Body of pancreas (tissue), 4 donors: ENCODE results near the gene STIM2.

ENCODE experiments used
- POLR2A ChIP-seq, 3 donors: fragments of 450-650 bp; IDR thresholded peaks; one replicate each; pipeline ENCODE4 v1.6.1; 2016; ENCODE audit warnings: antibody characterized with exemption in 3 of 3, mild to moderate bottlenecking in 2 of 3
- TF ChIP-seq, protein P1 (sequence below), 7 experiments: fragments of 450-650 bp in 4 of 7; fragments of 200-600 bp in 3 of 7; sonication (generic) in 3 of 7; IDR thresholded peaks; one replicate each; pipeline ENCODE4 v1.5.1; 2016 to 2019; ENCODE audit warnings: antibody characterized with exemption in 7 of 7

DNA sequence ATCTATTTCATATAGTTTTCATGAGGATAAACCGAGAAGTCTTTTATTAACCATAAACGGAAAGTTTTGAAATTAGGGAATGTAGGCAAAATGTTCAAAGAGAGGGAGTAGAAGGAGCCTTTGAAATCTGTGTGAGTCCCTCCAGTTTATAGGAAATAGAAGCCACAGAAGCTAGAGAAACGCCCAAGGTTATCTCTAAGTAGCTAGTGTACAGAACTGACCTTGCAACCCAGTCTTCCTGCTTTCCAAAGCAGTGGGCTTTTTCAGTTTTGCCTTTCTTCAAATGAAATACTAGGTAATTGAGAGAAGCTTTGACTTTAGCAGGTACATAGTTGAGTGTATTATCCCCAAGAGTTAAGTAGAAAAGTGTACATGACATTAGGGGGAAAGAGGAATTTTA is 39.4 kb downstream of the STIM2 start:
- TF ChIP-seq, protein P1, sequence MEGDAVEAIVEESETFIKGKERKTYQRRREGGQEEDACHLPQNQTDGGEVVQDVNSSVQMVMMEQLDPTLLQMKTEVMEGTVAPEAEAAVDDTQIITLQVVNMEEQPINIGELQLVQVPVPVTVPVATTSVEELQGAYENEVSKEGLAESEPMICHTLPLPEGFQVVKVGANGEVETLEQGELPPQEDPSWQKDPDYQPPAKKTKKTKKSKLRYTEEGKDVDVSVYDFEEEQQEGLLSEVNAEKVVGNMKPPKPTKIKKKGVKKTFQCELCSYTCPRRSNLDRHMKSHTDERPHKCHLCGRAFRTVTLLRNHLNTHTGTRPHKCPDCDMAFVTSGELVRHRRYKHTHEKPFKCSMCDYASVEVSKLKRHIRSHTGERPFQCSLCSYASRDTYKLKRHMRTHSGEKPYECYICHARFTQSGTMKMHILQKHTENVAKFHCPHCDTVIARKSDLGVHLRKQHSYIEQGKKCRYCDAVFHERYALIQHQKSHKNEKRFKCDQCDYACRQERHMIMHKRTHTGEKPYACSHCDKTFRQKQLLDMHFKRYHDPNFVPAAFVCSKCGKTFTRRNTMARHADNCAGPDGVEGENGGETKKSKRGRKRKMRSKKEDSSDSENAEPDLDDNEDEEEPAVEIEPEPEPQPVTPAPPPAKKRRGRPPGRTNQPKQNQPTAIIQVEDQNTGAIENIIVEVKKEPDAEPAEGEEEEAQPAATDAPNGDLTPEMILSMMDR (IDR thresholded peaks at IDR 0.05) = no peak
- no peak for TF ChIP-seq POLR2A (IDR thresholded peaks at IDR 0.05)
